Endodermal cell (in vitro differentiated cells): ENCODE results near the gene C12orf50. TPM values are rescaled to one million over a fixed set of nuclear protein-coding genes. Genes with fewer than 3 reads are reported as not detected.

Experiments used
- DNase-seq: peaks from one replicate; pipeline ENCODE4 v3.0.0-alpha.2; 2017
- H3K27ac ChIP-seq: 2 replicates; pipeline ENCODE4 v1.5.1; 2013; ENCODE audit warnings: mild to moderate bottlenecking, low read depth, low read length, moderate library complexity
- H3K27me3 ChIP-seq: 2 replicates; pipeline ENCODE4 v1.6.1; 2013; ENCODE audit warnings: mild to moderate bottlenecking, low read length, moderate library complexity; ENCODE audit not compliant: insufficient read depth, control insufficient read depth, poor library complexity, severe bottlenecking
- H3K36me3 ChIP-seq: 2 replicates; pipeline ENCODE4 v1.7.0; 2013; ENCODE audit warnings: mild to moderate bottlenecking, low read length, moderate library complexity; ENCODE audit not compliant: control insufficient read depth, insufficient read depth
- H3K4me1 ChIP-seq: one replicate; pipeline ENCODE4 v1.7.0; 2013; ENCODE audit warnings: low read length; ENCODE audit not compliant: control insufficient read depth, insufficient read depth
- H3K4me3 ChIP-seq: 2 replicates; pipeline ENCODE4 v1.5.1; 2013; ENCODE audit warnings: mild to moderate bottlenecking, low read length, moderate library complexity
- H3K9ac ChIP-seq: 2 replicates; pipeline ENCODE4 v1.6.1; 2013; ENCODE audit warnings: mild to moderate bottlenecking, low read length, moderate library complexity; ENCODE audit not compliant: poor library complexity, severe bottlenecking; ENCODE audit errors: extremely low read depth
- H3K9me3 ChIP-seq: 2 replicates; pipeline ENCODE4 v1.6.1; 2013; ENCODE audit warnings: mild to moderate bottlenecking, low read length, moderate library complexity; ENCODE audit not compliant: control insufficient read depth
- H3K27ac Mint-ChIP-seq: 2 replicates; pipeline ENCODE4 v1.8.0; 2020; ENCODE audit warnings: mixed read lengths
- H3K27me3 Mint-ChIP-seq: 2 replicates; pipeline ENCODE4 v1.8.0; 2021; ENCODE audit warnings: mild to moderate bottlenecking, mixed read lengths; ENCODE audit not compliant: insufficient read depth
- H3K36me3 Mint-ChIP-seq: 2 replicates; pipeline ENCODE4 v1.8.0; 2020; ENCODE audit warnings: low read depth, mixed read lengths
- H3K4me1 Mint-ChIP-seq: 2 replicates; pipeline ENCODE4 v1.8.0; 2020; ENCODE audit warnings: mixed read lengths
- H3K4me3 Mint-ChIP-seq: 2 replicates; pipeline ENCODE4 v1.8.0; 2020; ENCODE audit warnings: mild to moderate bottlenecking, moderate library complexity, mixed read lengths
- H3K9me3 Mint-ChIP-seq: 2 replicates; pipeline ENCODE4 v1.8.0; 2020; ENCODE audit warnings: mild to moderate bottlenecking, mixed read lengths
- CTCF ChIP-seq: fragments of 200-600 bp; sonication (generic); conservative IDR thresholded peaks from 2 replicates; pipeline ENCODE4 v1.5.0; 2021; ENCODE audit warnings: antibody characterized with exemption, mild to moderate bottlenecking
- WGBS, 2 experiments: methylation state at CpG; one replicate each; pipeline versions ENCODE4 v1.1.5 to v1.1.7; 2013; ENCODE audit warnings: missing lambda C conversion rate in 2 of 2, mixed read lengths in 1 of 2; ENCODE audit not compliant: insufficient coverage in 1 of 2, insufficient read length in 1 of 2; 5-methylcytosine and 5-hydroxymethylcytosine counted together
- total RNA-seq, 2 donors: library from RNA; stranded (reverse); fragmentation: NEBNext Ultra II Directional in 1 of 2; extraction: Animal tissue kit (Norgen Biotek cat#: 25700) in 1 of 2; gene quantifications; 2 replicates in 1 of 2; 3 replicates in 1 of 2; pipeline ENCODE4 v1.2.1, GENCODE V29; 2021

C12orf50 gene
- total RNA-seq, 2 donors from 2014 or later = 0.09 TPM; not detected in 1

GRCh38 chr12:87931812-87932211 lies 97.4 kb downstream of the C12orf50 start:
- Histone ChIP-seq H3K36me3 (no peaks in the 10 kb centered on the region), H3K27ac (no peak overlapping the region), H3K4me3 (no peak overlapping the region), H3K4me1 (no peaks in the 10 kb centered on the region), H3K9ac (no peak overlapping the region), H3K9me3 (no peaks in the 10 kb centered on the region), H3K27me3 (no peaks in the 10 kb centered on the region)
- WGBS, 2 experiments = 90 to 98% methylated on average over 2 to 3 of the region's 3 CpGs
- peaks cover 5% of the 10 kb centered on the region for H3K27me3 Mint-ChIP-seq
- TF ChIP-seq CTCF = no peak
- H3K9me3 Mint-ChIP-seq = peaks cover 14% of the 10 kb centered on the region
- H3K27ac Mint-ChIP-seq = no peak overlapping the region
- no peaks in the 10 kb centered on the region for H3K36me3 Mint-ChIP-seq
- H3K4me3 Mint-ChIP-seq = no peak overlapping the region
- no peak for DNase-seq
- H3K4me1 Mint-ChIP-seq = no peaks in the 10 kb centered on the region

- Histone ChIP-seq H3K4me1 (no peaks in the 10 kb centered on the region), H3K27me3 (no peaks in the 10 kb centered on the region), H3K4me3 (no peak overlapping the region), H3K27ac (no peak overlapping the region), H3K9me3 (no peaks in the 10 kb centered on the region), H3K9ac (no peak overlapping the region), H3K36me3 (no peaks in the 10 kb centered on the region)
- no peak for TF ChIP-seq CTCF
- Mint-ChIP-seq H3K27me3 (peaks cover 5% of the 10 kb centered on the region), H3K9me3 (peaks cover 2% of the 10 kb centered on the region), H3K36me3 (no peaks in the 10 kb centered on the region), H3K4me3 (no peak overlapping the region), H3K27ac (no peak overlapping the region), H3K4me1 (no peaks in the 10 kb centered on the region)
- no CpG with 5 or more reads among the region's 1 CpG for WGBS, 2 experiments
- DNase-seq = no peak
Measured at GRCh38 chr12:87930627-87931026, 98.6 kb downstream of the C12orf50 start.

Other genes with a start within 250 kb of the C12orf50 start
- 10 to 100 TPM; 19.1 to 34.8 TPM for gene CEP290, start 112.7 kb upstream of the C12orf50 start, total RNA-seq
- 10 to 100 TPM; 49.8 to 52.9 TPM for gene TMTC3, start 112.9 kb upstream of the C12orf50 start, total RNA-seq